ENCODE results near the gene ATP6V0C.

ATP6V0C gene

DNA sequence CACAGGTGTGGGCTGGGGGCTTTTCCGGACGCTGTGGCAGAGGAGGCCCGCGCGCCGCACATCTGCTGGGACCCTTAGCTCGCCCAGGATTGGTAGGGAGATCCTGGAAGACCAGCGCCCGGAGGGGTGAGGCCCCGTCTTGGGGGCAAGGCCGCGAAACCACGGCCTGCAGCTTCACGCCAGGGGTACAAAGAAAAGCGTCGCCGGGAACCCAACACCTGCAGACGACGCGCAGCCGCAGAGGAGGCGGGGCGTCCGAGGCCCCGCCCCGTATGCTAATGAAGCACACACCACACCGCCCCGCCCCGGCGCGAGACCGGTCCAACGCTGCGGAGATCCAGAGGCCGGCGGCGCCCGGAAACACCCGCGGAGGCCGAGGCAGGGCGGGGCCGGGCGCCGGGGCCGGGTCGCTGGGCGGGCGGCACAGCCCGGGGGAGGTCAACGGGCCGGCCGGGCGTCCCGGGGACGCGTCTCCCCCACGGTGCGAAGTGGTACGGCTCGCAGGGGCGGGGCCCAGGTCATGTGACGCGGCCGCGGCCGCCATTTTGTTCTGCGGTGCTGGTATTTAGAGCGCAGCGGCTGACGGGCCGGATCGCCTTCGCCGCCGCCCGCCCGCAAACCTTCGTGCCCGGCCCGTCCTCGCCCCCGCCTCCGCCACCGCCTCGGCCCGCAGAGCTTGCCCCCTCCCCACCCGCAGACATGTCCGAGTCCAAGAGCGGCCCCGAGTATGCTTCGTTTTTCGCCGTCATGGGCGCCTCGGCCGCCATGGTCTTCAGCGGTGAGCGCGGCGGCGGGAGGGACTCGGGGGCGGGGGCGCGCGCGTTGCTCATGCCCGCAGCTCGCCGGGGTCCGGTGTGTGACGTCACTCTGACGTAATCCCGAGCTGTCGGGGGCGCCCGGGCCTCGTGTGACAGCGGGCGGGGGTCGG, at the start of gene ATP6V0C:
Gene ATP6V0C (plus strand): TSS at position 548 of the 928 bp plus-strand sequence. CDS start 152 bp downstream, at position 700.
- Histone ChIP-seq H3K9me3 (ENCODE audit: control insufficient read depth, insufficient read depth, low read length) (no peaks in the 10 kb centered on the region), H3K4me3 (ENCODE audit: low read depth, low read length) (peak within 1 kb of the TSS; percentile 81)

DNA sequence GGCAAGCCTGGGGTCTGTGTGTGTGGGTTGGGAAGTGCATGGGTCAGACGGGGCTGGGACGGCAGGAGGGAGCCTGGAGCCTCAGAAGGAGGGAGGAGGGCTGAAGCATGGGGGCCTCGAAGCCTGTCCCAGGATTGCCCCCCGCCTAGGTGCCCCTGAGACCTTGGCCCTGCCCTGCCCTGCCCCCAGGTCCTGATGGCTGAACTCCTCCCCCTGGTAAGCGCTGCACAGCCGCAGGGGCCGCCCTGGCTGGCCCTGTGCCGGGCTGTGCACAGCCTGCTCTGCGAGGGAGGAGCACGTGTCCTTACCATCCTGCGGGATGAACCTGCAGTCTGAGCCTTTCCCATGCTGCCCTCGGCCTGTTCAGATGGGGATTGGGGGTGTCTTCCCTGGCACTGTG, 49.4 kb upstream of the ATP6V0C start:
- H3K4me1 ChIP-seq (ENCODE audit: control insufficient read depth, insufficient read depth, low read length), result peaks cover 10% of the 10 kb centered on the region

More for the DNA sequence above, at the start of gene ATP6V0C:
- H3K36me3 ChIP-seq (ENCODE audit: control insufficient read depth, insufficient read depth, low read length), result no peaks in the 10 kb centered on the region
- H3K27me3 ChIP-seq (ENCODE audit: control insufficient read depth, insufficient read depth, low read length), result no peaks in the 10 kb centered on the region
- H3K4me1 ChIP-seq (ENCODE audit: control insufficient read depth, insufficient read depth, low read length), result peaks cover 21% of the 10 kb centered on the region; the same call in 1 of the 2 replicates
- peak within 1 kb of the TSS; percentile 95 for H3K9ac ChIP-seq (ENCODE audit: low read depth, low read length)
- H3K27ac ChIP-seq (ENCODE audit: low read depth, low read length), result peak within 1 kb of the TSS; percentile 96

DNA sequence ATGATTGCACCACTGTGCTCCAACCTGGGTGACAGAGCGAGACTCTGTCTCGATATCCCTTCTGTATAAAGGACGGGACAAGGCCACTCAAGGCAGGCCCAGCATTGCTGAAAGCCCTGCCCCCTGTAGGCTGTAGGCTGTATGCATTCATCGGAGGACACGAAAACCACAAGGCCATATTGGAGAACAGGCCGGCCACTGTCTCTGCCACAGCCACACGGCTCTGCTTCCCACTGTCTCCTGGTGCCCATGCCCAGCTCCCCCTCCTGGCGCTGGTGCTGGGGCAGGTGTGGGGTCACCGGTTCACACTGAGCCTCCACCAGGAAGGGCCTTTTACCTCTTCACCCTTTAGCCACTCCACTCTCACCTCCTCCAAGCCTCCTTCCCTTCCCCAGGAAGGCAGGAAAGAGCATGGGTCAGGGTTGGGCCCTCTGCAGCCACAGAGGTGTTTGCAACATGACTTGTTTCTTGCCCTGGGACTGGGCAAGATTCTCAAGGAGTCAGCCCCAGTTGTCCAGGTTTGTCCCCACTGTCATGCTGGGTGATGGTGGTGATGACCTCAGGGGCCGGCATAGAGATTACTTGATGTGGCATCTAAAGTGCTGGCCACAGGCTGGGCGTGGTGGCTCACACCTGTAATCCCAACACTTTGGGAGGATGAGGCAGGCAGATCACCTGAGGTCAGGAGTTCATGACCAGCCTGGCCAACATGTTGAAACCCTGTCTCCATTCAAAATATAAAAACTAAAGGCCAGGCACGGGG, 47.9 kb upstream of the ATP6V0C start:
- Histone ChIP-seq H3K4me3 (ENCODE audit: low read depth, low read length) (no peak overlapping the region), H3K9ac (ENCODE audit: low read depth, low read length) (no peak overlapping the region), H3K4me1 (ENCODE audit: control insufficient read depth, insufficient read depth, low read length) (peaks cover 17% of the 10 kb centered on the region), H3K27me3 (ENCODE audit: control insufficient read depth, insufficient read depth, low read length) (peaks cover 25% of the 10 kb centered on the region), H3K9me3 (ENCODE audit: control insufficient read depth, insufficient read depth, low read length) (no peaks in the 10 kb centered on the region), H3K36me3 (ENCODE audit: control insufficient read depth, insufficient read depth, low read length) (peaks cover 17% of the 10 kb centered on the region), H3K27ac (ENCODE audit: low read depth, low read length) (no peak overlapping the region)

More for the DNA sequence above, 49.4 kb upstream of the ATP6V0C start:
- Histone ChIP-seq H3K9ac (ENCODE audit: low read depth, low read length) (no peak overlapping the region), H3K27ac (ENCODE audit: low read depth, low read length) (no peak overlapping the region), H3K36me3 (ENCODE audit: control insufficient read depth, insufficient read depth, low read length) (peaks cover 17% of the 10 kb centered on the region), H3K9me3 (ENCODE audit: control insufficient read depth, insufficient read depth, low read length) (no peaks in the 10 kb centered on the region), H3K27me3 (ENCODE audit: control insufficient read depth, insufficient read depth, low read length) (peaks cover 10% of the 10 kb centered on the region), H3K4me3 (ENCODE audit: low read depth, low read length) (no peak overlapping the region)

DNA sequence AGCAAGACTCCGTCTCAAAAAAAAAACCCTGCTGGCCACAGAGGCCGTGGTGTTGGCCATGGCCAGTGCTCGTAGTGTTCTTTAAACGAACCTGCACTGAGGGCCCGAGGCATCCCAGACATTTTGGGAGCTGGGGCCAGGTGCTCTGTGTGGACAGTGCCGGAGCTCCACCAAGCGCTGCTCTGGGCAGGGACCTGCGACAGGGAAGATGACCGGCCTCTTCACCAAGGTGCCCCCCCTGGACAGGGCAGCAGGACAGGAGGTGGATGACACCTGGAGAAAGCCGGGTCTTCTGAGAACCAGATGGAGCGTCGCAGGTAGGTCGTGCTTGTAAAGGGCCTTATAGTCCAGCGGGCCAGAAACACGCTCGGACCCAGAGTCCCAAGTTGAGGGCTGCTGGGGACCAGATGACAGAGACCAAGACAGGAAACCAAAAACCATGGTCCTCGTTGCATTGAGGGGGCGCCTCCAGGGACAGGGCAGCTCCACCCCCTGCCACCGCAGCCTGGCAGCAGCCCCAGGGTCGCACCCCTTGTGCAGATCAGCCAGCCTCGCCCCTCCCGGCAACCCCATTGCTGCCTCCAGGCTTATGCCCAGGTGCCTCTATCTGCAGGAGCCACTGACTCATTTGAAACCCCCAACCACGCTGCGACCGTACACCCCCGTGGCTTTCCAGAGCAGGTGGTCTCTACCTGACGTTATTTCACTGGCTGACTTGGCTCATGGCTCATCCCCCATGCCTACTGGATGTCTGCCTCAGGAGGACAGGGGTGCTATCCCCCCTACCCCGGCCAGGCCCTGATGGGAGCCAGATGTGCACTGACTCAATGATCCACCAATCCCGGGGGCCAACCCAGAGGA, 46.9 kb upstream of the ATP6V0C start:
- peak overlapping the region; percentile 60; the same call in 1 of the 2 replicates for H3K4me3 ChIP-seq (ENCODE audit: low read depth, low read length)
- H3K9me3 ChIP-seq (ENCODE audit: control insufficient read depth, insufficient read depth, low read length), result no peaks in the 10 kb centered on the region
- H3K9ac ChIP-seq (ENCODE audit: low read depth, low read length), result peak overlapping the region; percentile 52; the same call in 1 of the 2 replicates
- peaks cover 16% of the 10 kb centered on the region for H3K4me1 ChIP-seq (ENCODE audit: control insufficient read depth, insufficient read depth, low read length)
- peaks cover 32% of the 10 kb centered on the region for H3K27me3 ChIP-seq (ENCODE audit: control insufficient read depth, insufficient read depth, low read length)
- peaks cover 10% of the 10 kb centered on the region for H3K36me3 ChIP-seq (ENCODE audit: control insufficient read depth, insufficient read depth, low read length)
- H3K27ac ChIP-seq (ENCODE audit: low read depth, low read length), result peak overlapping the region; percentile 39

DNA sequence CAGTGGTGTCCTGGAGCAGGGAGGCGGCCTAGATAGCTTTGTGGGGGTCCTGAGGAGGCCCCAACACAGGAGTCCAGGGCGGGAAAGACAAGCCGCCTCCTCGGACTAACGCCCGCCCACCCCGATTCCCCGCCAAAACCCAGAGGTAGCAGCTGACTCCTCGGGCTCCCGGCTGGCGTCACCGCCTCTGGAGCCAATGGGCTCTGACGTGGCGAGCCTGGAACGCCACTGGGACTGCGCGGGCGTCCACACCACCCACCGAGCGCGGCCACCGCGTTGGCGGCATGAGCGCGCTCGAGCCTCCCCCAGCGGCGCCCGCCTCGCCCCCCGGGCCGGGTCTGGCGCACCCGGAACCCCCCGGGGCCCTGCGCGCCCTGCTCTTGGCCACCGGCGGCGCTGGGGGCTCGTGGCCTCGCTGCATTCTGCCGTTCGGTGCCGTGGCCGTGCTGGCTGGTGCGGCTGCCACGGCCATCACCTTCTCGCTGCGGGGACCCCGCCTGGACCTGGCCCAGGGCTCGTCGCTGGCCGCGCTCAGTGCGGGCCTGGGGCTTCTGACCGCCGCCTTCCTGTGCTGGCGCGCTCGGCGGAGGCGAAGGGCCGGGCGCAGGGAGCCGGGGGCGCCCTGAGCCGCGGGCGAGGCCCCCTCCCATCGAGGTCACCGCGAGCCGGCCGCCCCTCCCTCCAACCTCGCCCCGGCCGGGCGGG, 46.1 kb upstream of the ATP6V0C start:
- H3K27ac ChIP-seq (ENCODE audit: low read depth, low read length), result peak overlapping the region; percentile 39
- peaks cover 2% of the 10 kb centered on the region for H3K36me3 ChIP-seq (ENCODE audit: control insufficient read depth, insufficient read depth, low read length)
- peak overlapping the region; percentile 52; the same call in 1 of the 2 replicates for H3K9ac ChIP-seq (ENCODE audit: low read depth, low read length)
- peak overlapping the region; percentile 60 for H3K4me3 ChIP-seq (ENCODE audit: low read depth, low read length)
- H3K4me1 ChIP-seq (ENCODE audit: control insufficient read depth, insufficient read depth, low read length), result peaks cover 16% of the 10 kb centered on the region
- H3K27me3 ChIP-seq (ENCODE audit: control insufficient read depth, insufficient read depth, low read length), result peaks cover 40% of the 10 kb centered on the region
- H3K9me3 ChIP-seq (ENCODE audit: control insufficient read depth, insufficient read depth, low read length), result no peaks in the 10 kb centered on the region

DNA sequence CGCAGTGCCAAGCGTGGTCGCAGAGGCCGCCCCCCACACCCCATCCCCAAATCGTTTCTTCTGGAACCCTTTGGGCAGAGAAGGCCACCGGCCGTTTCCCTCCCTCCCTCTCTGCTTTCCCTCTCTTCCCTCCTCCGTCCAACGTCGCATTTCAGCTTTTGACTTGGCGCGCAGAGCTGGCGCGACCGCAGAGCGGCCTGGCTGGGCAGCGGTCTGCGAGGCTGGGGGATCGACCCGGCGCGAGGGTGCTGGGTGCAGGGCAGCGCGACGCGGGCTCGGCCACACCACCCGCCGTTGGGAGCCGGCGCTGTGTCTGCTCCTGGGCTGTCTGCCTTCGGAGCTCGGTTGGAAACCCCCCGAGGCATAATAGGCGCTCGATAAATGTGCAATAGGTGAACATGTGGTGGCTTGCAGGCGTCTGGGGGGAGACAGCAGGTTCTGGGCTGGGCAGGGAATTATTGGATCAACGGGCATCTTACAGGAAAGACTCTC, 45.5 kb upstream of the ATP6V0C start:
- Histone ChIP-seq H3K9ac (ENCODE audit: low read depth, low read length) (peak overlapping the region; percentile 48; the same call in 1 of the 2 replicates), H3K4me1 (ENCODE audit: control insufficient read depth, insufficient read depth, low read length) (peaks cover 16% of the 10 kb centered on the region), H3K27ac (ENCODE audit: low read depth, low read length) (no peak overlapping the region), H3K9me3 (ENCODE audit: control insufficient read depth, insufficient read depth, low read length) (no peaks in the 10 kb centered on the region), H3K36me3 (ENCODE audit: control insufficient read depth, insufficient read depth, low read length) (no peaks in the 10 kb centered on the region; the same call in 1 of the 2 replicates), H3K4me3 (ENCODE audit: low read depth, low read length) (peak overlapping the region; percentile 60), H3K27me3 (ENCODE audit: control insufficient read depth, insufficient read depth, low read length) (peaks cover 46% of the 10 kb centered on the region)

DNA sequence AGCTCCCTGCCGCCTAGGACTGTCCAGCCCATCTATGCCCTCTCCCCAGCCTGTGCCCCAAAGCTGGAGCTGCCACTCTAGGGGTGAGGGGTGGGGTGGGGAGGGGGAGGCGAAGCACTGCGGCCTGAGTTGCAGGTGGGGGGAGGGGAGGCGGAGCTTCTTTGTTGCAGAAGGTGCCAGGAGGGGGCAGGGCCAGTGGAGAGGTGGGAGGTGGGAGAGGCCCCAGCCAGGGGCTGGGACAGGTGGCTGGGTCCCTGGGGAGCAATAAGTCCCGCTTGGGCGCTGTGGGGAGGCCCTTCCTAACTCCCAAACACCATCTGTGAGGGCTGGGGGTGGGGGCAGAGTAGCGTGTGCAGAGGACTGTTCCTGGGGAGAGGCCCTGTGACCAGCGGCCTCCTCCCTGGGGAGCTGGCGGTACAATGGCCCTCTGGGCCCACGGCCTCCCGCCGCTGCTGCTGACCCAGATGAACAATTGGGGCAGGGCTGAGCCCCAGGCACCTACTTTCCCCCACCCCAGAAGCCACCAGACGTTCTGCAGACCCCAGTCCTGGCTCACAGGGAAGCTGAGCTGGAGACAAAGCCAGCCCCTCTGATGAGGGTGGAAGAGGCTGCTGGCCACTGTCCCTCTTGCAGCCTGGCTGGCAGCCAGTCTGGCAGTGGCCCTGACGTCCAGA, 44.9 kb upstream of the ATP6V0C start:
- Histone ChIP-seq H3K27ac (ENCODE audit: low read depth, low read length) (no peak overlapping the region), H3K4me1 (ENCODE audit: control insufficient read depth, insufficient read depth, low read length) (peaks cover 16% of the 10 kb centered on the region), H3K36me3 (ENCODE audit: control insufficient read depth, insufficient read depth, low read length) (no peaks in the 10 kb centered on the region; the same call in 1 of the 2 replicates), H3K9me3 (ENCODE audit: control insufficient read depth, insufficient read depth, low read length) (no peaks in the 10 kb centered on the region), H3K9ac (ENCODE audit: low read depth, low read length) (no peak overlapping the region), H3K27me3 (ENCODE audit: control insufficient read depth, insufficient read depth, low read length) (peaks cover 50% of the 10 kb centered on the region), H3K4me3 (ENCODE audit: low read depth, low read length) (peak overlapping the region; percentile 60)

DNA sequence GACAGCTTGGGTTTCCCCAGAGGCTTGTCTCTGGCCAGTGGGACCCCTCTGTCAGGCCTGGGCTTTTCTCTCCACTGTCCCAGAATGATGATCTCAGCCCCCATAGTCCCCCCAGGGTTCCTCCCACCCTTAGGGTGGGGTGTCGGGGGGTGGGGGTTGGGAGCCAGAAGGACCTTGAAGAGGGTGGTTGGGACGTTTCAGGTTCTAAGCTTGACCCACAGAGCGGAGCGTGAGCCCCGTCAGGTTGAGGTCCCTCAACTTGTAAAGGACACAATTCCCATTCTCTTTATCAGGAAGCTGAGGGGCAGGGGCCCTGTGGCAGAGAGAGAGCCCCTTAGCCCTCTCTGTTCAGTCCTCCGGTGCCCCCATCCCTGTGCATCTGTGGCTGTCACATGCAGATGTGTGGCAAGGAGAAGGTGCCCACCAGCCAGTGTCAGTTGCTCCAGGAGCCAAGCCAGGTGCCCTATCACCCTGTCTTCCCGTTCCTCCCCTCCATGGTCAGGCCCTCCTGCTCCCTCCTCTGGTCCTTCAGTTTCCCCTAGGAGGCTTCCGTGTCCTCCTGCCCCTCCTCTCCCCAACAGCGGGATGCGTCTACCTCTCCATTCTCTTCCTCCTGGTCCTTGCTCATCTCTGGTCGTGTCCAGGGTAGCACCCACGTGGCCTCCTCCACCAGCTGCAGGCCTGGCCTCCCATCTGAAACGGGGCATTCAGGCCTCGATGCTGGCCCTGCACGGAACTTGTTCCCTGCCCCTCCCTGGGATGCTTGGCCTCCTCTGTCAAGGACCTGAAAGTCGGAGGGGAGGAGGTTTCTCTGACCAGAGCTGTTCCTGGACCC, 44.1 kb upstream of the ATP6V0C start:
- Histone ChIP-seq H3K27ac (ENCODE audit: low read depth, low read length) (no peak overlapping the region), H3K9me3 (ENCODE audit: control insufficient read depth, insufficient read depth, low read length) (no peaks in the 10 kb centered on the region), H3K27me3 (ENCODE audit: control insufficient read depth, insufficient read depth, low read length) (peaks cover 57% of the 10 kb centered on the region), H3K36me3 (ENCODE audit: control insufficient read depth, insufficient read depth, low read length) (no peaks in the 10 kb centered on the region), H3K4me1 (ENCODE audit: control insufficient read depth, insufficient read depth, low read length) (peaks cover 16% of the 10 kb centered on the region), H3K4me3 (ENCODE audit: low read depth, low read length) (no peak overlapping the region), H3K9ac (ENCODE audit: low read depth, low read length) (no peak overlapping the region)

DNA sequence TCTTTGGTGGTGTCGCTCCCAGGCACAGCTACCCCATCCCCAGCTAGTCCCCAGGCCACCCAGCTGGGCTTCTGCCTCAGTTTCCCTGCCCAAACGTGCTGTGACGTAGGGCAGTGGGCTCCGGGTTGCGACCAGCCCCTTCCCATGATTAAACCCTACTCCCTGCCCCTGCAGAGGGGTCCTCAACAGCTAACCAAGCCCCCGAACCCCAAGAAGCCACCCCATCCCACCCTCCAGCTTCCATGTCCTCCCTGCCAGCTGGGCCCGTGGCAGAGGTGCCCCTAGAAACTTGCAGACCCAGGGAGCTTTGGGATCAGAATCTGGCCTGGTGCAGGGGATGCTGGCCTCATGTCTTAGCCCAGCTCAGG, 43.5 kb upstream of the ATP6V0C start:
- no peak overlapping the region for H3K4me3 ChIP-seq (ENCODE audit: low read depth, low read length)
- H3K9me3 ChIP-seq (ENCODE audit: control insufficient read depth, insufficient read depth, low read length), result no peaks in the 10 kb centered on the region
- H3K27me3 ChIP-seq (ENCODE audit: control insufficient read depth, insufficient read depth, low read length), result peaks cover 58% of the 10 kb centered on the region
- peaks cover 16% of the 10 kb centered on the region for H3K4me1 ChIP-seq (ENCODE audit: control insufficient read depth, insufficient read depth, low read length)
- H3K36me3 ChIP-seq (ENCODE audit: control insufficient read depth, insufficient read depth, low read length), result no peaks in the 10 kb centered on the region
- no peak overlapping the region for H3K9ac ChIP-seq (ENCODE audit: low read depth, low read length)
- H3K27ac ChIP-seq (ENCODE audit: low read depth, low read length), result no peak overlapping the region

Data from HUES48 (cell line).